Measurements from ENCODE around the gene WNT10A. TPM values are rescaled to one million over a fixed set of nuclear protein-coding genes. Genes with fewer than 3 reads are reported as not detected.

Gene WNT10A
- total and polyA plus RNA-seq, 9 of the 15 experiments (the other 6 are each of a cell fraction or from before 2014, with no cell fraction given), result not detected

GRCh38 chr2:218876562-218877219, 4.0 kb upstream of the WNT10A start (continued):
- TF ChIP-seq CTCF (IDR thresholded peaks at IDR 0.05 in 2 of 3, conservative IDR thresholded peaks at IDR 0.05 in 1 of 3; ENCODE audit: insufficient read depth in 2 of 3, low read depth in 1 of 3, low read length in 3 of 3) (peak; percentile 82 to 85 (median 84)), ZNF224 (CRISPR knock-in tag; IDR thresholded peaks at IDR 0.05) (no peak), SOX6 (IDR thresholded peaks at IDR 0.05) (0 out of 2 replicates have a peak, but pooled peaks have one; percentile 13), MAFG (tag; conservative IDR thresholded peaks at IDR 0.05) (no peak), TRIM28 (IDR thresholded peaks at IDR 0.05) (peak; percentile 70; the same call in 1 of the 2 replicates), THAP7 (CRISPR knock-in tag; IDR thresholded peaks at IDR 0.05) (no peak), TRIM24 (IDR thresholded peaks at IDR 0.05) (peak in 1 of 2 experiments; percentile 70; a peak in 1 of 4 replicates), RAD21 (CRISPR knock-in tag; conservative IDR thresholded peaks at IDR 0.05 in 1 of 2, IDR thresholded peaks at IDR 0.05 in 1 of 2) (peak; percentile 64 to 82), SMC3 (conservative IDR thresholded peaks at IDR 0.05; ENCODE audit: insufficient read depth, low read depth, low read length) (peak; percentile 70)
- TF ChIP-seq, protein P1, sequence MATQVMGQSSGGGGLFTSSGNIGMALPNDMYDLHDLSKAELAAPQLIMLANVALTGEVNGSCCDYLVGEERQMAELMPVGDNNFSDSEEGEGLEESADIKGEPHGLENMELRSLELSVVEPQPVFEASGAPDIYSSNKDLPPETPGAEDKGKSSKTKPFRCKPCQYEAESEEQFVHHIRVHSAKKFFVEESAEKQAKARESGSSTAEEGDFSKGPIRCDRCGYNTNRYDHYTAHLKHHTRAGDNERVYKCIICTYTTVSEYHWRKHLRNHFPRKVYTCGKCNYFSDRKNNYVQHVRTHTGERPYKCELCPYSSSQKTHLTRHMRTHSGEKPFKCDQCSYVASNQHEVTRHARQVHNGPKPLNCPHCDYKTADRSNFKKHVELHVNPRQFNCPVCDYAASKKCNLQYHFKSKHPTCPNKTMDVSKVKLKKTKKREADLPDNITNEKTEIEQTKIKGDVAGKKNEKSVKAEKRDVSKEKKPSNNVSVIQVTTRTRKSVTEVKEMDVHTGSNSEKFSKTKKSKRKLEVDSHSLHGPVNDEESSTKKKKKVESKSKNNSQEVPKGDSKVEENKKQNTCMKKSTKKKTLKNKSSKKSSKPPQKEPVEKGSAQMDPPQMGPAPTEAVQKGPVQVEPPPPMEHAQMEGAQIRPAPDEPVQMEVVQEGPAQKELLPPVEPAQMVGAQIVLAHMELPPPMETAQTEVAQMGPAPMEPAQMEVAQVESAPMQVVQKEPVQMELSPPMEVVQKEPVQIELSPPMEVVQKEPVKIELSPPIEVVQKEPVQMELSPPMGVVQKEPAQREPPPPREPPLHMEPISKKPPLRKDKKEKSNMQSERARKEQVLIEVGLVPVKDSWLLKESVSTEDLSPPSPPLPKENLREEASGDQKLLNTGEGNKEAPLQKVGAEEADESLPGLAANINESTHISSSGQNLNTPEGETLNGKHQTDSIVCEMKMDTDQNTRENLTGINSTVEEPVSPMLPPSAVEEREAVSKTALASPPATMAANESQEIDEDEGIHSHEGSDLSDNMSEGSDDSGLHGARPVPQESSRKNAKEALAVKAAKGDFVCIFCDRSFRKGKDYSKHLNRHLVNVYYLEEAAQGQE (IDR thresholded peaks at IDR 0.05; ENCODE audit: borderline replicate concordance), result peak; percentile 76; the same call in 1 of the 2 replicates
- TF ChIP-seq, protein P1 (CRISPR knock-in tag; IDR thresholded peaks at IDR 0.05; ENCODE audit: low read depth), result no peak

All from K562 (cell line).